ENCODE measurements around the gene SIVA1.
A peak's percentile ranks its signal among the peaks of the same experiment; 100 is the strongest.

SIVA1 gene

DNA sequence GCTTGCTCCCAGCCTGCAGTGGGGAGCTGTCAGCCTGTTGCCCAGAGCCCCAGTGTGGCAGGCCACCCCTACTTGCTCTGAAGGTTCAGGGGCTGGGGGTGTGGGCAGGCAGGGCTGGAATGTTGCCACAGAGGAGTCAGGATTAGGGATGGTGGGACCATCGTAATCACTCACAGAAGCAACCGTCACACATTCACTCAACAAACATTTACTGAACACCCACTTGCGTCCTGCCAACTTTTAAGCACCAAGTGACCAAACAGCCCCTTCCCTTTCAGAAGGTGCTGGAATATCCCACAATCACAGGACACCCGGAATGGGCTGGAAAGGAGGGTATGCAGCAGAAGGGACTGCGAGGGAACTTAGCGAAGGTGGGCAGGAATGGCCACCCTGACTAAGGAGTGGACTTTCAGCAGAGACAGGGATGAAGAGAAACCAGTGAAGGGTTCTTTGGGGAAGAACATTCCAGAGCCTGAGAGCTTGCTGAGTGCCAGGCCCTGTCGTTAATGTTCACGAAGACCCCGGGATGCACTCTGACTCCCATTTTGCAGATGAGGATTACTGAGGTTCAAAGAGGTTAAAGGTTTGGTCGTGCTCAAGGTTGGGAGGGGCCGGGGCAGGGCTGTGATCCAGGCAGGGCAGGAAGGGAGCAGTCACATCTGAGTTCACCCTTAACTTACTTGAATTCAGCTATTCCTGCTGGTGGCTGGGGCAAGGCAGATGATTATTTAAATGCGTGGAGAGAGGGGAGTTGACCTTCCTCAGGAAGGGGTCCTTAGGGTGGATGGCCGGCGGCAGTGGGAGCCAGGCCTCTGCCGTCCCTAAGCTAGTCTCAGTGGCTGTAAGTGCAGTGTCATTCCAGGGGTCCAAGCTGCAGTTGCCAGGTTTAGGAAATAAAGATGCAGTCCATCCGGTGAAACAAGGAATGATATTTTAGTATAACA lies 45.6 kb downstream of the SIVA1 start:
- DNase-seq = no peak

DNA sequence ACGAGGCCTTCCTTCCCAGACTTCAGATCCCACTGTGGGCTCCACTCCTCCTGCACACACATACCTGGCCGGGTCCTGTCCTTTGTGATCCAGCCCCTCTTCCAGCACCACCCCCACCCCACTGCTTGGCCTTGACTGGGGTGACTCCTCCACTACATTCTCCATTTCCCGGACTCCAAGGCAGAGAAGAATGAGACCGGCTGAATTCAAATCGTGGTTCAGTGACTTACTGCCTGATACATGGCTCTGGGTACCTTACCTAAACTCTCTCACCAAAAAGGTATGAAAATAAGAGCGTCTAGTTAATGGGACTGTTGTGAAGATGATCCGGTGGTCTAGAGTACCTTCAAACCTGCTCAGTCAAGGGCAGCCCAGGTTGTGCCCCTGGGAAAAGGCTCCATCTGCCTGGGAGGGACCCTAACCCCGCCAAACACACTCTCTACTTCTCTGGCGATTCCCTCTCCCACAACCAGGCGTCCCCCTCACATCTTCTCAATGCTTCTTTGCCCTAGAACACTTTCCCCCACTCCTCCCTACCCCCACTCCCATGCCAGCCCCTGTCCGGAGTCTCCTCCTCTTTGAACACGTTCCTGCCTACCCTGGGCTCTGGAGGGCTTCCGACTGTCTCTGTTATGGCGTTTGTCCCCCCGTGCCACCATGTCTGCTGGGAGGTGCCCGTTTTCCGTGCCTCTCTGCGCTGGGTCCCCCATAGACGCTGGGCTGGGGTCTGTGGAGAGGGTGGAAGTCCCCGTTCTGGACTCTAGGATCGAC lies 46.5 kb downstream of the SIVA1 start:
- DNase-seq = no peak

GRCh38 chr14:104800015-104800770 lies 47.2 kb downstream of the SIVA1 start:
- DNase-seq = peak; percentile 84

- DNase-seq = peak; percentile 63
Observed at GRCh38 chr14:104800771-104801519, 48.0 kb downstream of the SIVA1 start, which contains the start of gene ZBTB42. Gene ZBTB42, plus strand, starts transcription at chr14:104801101. Its CDS starts 97 bp downstream, at chr14:104801198.

GRCh38 chr14:104801520-104802393 lies 48.8 kb downstream of the SIVA1 start:
- DNase-seq = no peak

DNA sequence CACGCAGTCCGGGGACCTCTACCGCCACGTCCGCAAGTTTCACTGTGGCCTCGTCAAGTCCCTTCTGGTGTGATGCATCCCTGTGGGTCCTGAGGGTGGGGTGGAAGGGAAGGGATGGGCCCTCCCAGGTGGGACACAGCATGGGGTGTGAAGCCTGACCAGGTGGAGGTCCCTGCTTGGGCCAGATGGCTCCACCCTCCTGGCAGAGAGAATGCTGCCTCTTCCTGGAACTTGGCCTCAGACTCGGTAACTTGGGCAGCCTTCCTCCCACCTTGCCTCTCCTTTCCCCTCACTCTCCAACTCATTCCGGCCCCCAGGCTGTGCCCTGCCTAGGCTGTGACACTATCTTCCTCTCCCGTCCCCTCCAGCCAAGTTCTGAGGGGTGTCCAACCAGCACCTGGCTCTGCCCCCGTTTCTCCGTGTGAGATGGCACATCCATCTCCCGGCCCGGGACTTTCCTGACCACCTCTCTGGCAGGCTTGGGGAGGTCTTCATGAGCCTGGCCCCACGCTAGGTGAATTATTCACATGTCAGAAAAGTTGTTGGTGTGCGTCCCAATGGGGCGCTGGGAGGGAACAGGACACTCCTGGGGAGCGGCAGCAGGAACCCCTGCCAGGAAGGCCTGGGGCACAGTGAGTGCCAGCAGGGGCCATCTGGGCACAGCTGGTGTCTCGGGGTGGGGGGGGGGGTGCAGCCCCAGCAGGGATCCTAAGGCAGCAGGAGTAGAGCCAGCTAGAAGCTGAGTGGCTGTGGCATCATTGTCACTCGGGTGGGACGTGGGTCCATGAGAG lies 49.6 kb downstream of the SIVA1 start:
- DNase-seq = no peak

GRCh38 chr14:104803280-104803911 lies 50.4 kb downstream of the SIVA1 start:
- no peak for DNase-seq

- no peak for DNase-seq
Observed at GRCh38 chr14:104803912-104804410, 51.0 kb downstream of the SIVA1 start.

DNA sequence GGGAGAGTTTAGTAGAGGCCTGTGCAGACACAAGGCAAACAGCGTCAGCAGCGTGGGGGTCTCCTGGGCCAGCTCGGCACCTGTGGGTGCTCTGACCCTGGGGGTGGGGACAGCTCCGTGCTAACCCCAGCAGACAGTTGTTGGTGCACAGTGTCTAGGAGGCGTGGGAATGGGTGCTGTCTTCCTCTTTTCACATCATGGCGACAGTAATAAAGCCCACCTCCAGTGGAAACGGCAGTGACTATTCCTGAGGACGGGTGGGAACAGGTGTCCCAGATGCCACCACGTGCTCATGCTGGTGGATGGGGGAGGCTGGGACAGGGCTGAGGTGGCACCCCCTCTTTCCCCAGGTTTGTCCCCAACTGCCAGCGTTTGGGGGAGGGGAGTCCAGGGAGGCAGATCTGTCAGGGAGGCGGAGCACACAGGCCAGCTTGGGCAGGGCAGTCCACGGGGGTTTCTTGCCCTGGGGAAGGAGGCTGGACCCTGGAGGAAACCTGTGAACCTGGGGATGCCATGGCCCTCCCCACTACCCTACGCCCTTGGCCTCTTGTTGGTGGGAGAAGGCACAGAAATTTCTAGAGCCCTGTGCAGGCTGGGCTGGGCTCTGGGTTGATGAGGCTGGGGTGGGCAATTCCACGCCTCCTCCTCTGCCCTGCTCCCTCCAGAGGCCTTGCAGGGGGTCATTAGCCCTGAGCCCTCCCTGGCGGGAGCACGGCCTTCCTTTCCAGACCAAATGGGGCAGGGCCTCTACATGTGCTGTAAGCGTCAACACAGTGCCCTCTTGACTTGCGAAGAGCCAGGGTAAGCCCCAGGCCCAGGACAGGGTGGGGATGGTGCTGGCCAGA lies 51.8 kb downstream of the SIVA1 start:
- no peak for DNase-seq

GRCh38 chr14:104805326-104805678 lies 52.4 kb downstream of the SIVA1 start:
- no peak for DNase-seq

DNA sequence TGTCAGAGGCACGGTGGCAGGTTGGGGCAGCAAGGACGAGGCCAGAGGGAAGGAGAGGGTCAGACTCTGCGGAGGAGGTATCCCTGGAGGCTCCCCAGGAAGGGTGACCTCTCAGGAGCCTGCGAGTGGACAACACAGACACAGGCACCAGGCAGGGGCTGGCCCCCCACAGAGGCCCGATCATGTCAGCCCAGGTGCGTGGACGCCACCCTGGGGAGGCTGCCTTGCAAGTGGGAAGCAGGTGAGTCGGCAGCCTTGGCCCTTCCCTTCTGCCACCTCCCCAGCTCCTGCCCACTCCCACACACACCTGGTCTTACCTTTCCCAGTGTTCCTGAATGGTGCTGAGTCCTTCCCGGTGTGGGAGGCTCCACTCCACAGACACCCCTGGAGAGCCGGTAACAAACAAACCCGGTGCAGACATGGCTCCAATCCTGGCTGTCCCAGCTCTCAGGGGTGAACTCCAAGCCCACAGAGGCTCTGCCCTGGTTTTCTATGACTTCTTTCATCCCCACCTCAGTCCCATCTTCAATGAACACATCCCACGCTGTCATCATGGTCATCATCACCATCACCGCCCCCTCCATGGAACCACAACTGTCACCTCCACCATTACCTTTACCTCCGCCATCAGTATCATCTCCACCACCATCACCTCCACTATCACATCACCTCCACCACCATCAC lies 53.1 kb downstream of the SIVA1 start:
- DNase-seq = no peak

- no peak for DNase-seq
Observed at GRCh38 chr14:104806625-104807465, 53.9 kb downstream of the SIVA1 start.

- DNase-seq = no peak
Observed at GRCh38 chr14:104808456-104808855, 55.5 kb downstream of the SIVA1 start.

All from stimulated activated CD4-positive, alpha-beta T cell treated with anti-CD3 and anti-CD28 coated beads, Interleukin-4, amount 100 ng/mL, for 1 hour (primary cell).